NCI-H1105 treated with DMSO at 0.1 percent for 48 hours (cell line): ENCODE results near the gene ANKRD52.
"Not testable (repeated sequence)": the region's sequence is repeated elsewhere in the genome, so short reads cannot be mapped to it uniquely, and the experiment has no call there.

Source experiments
- DNase-seq: peaks from one replicate; lab custom pipeline; 2025; lab: John Stamatoyannopoulos, UW

The ANKRD52 gene

DNA sequence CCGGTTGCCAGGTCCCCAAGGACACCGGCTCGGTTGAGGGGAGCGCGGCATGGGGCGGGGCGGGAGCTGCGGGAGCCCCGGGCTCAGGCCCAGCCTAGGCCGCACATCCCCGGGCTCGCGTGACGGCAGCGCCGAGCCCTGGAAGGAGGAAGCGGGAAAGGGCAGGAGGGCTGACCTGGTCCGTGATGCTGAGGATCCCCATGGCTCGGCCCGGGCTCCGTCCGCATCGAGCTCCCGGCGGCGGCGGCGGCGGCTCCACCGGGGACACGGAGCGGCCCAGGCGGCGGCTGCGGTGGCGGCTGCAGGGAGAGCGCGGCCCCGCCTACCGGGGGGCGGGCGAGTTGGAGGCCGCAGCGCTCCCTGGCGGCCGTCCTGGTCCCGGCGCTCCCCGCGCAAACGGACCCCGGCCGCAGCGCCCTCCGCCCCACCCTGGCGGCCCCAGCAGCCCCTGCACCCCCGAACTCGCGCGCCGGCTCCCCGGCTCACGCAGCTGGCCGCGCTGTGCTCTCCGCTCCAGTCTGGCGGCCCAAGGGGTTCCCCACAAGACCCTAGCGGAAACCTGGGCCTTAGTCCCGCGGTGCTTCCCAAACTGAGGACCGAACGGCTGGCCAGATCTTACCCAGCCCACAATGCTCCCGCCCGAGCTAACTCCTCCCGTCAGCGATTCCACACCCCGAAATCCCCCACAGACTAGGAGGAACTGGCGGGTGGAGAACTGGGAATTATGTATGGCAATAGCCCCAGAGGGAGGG is at the start of gene ANKRD52:
ANKRD52 (minus strand) TSS at position 317 of the 752 bp plus-strand sequence; CDS start at position 202, 115 bp downstream.
- DNase-seq, result peak; percentile 48

DNA sequence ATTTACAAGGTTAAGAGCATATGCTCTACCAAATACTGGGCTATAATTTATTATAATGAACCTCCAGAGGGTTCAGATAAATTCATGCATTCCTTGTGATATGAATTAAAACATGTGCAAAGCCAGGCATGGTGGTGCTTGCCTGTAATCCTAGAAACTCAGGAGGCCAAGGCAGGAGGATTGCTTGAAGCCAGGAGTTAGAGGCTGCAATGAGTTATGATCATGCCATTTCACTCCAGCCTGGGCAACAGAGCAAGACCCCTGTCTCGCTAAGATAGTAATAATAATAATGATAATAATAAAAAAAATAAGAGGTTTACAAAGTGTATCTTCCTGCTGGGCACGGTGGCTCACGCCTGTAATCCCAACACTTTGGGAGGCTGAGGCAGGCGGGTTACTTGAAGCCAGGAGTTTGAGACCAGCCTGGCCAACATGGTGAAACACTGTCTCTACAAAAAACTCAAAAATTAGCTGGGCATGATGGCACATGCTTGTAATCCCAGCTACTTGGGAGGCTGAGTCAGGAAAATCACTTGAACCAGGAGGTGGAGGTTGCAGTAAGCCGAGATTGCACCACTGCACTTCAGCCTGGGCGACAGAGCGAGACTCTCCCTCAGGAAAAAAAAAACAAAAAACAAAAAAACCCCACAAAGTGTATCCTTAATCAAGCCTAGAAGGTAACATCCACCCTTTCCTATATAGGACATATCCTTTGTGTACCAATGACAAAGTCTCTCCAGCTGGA is 49.2 kb upstream of the ANKRD52 start:
- DNase-seq, result no peak

DNA sequence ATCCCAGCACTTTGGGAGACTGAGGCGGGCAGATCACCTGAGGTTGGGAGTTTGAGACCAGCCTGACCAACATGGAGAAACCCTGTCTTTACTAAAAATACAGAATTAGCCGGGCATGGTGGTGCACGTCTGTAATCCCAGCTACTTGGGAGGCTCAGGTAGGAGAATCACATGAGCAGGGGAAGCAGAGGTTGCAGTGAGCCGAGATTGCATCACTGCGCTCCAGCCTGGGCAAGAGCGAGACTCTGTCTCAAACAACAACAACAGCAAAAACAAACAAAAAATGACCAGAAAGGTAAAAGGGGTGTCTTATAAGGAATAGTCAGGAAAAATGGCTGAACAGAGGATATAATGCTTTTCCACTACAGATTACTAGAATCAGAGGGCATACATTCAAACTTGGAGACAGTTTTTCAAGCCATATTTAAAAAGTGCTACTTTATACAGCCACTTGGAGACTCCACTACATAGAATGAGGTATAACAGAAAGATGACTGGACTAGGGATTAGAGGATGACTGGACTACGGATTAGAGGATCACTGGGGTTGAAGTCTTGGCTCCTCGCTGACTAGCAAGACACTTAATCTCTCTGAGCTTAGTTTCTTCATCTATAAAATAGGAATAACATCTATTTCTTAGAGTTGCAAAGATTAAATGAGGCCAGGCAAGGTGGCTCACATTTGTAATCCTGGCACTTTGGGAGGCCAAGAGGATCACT is 46.8 kb upstream of the ANKRD52 start:
- DNase-seq, result no peak

- no peak for DNase-seq
These were observed 46.1 kb upstream of the ANKRD52 start for GRCh38 chr12:56304276-56304675.

DNA sequence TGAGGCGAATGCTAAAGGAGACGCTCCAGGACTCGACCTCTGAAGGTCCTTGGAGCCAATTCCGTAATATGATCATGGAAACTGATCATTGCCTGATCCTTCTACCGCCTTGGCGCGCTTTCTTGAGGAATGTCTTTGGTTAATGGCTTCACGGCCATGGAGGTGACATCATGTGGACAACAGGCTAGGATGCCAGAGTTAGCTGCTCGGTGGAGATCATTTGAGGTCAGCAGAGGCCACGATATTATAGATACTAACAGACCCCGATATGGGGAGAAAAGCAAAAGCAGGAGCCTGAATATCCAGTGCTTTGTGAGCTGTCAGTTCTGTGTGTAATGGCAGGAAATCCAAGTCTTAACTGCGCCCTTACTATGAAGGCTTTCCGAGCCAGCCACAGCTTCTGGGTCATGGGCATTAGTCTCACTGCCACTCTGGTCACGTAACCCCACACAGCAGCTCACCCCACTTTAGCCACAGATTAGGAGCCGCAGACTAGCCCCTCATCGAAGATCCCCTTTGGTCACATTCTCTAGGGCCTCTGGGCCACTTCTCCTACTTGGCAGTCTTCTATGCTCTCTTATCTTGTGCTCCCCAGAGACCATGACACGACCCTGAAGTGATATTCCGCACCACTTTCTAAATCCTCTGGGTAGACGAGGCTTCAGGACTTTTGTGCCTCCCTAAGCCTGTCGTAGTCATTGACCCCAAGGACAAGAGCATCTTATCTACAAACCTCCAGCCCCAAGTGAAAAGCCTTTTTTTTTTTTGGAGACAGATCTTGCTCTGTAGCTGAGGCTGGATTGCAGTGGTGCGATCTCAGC is 42.7 kb upstream of the ANKRD52 start:
- DNase-seq, result no peak

- peak; percentile 89 for DNase-seq
These were observed 41.9 kb upstream of the ANKRD52 start, which contains the start of gene CS for GRCh38 chr12:56299853-56300643. Gene CS (minus strand): TSS chr12:56300330. CDS start chr12:56300201, 129 bp downstream.

GRCh38 chr12:56299308-56299852 is 41.2 kb upstream of the ANKRD52 start:
- DNase-seq, result no peak

DNA sequence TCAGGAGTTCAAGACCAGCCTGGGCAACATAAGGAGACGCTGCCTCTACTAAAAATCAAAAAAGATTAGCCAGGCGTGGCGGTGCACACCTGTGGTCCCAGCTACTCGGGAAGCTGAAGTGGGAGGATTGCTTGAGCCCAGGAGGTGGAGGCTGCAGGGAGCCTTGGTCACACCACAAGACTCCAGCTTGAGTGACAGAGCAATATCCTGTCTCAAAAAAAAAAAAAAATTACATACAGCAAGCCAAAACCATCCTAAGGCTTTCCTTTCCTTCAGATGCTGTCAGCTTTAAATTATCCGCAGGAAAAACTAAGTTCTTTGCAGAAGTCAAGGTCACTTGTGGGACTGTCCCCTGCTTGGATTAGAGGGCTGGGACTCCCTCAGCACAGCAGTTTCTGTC is 40.6 kb upstream of the ANKRD52 start:
- no peak for DNase-seq

GRCh38 chr12:56297400-56297799 is 39.2 kb upstream of the ANKRD52 start:
- DNase-seq, result no peak

- no peak for DNase-seq
These were observed 38.1 kb upstream of the ANKRD52 start for GRCh38 chr12:56296295-56296694.

DNA sequence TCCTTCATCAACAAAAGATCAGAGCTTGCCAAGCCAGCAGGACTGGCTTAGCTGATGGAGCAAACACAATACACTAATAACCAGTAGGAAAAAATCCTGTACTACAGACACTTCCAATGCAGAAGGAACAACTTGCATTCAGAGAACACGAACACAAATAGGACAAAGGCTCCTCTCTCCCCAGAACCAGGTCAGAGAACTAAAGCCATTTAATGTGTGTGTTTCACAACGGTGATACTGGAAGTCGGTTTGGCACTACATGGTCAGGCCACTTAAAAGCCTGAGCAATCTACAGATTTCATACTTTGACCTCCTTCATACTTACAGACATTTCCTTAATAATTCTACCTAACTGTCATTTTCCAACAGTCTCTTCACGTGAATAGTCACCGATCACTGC is 35.6 kb upstream of the ANKRD52 start:
- DNase-seq, result no peak

DNA sequence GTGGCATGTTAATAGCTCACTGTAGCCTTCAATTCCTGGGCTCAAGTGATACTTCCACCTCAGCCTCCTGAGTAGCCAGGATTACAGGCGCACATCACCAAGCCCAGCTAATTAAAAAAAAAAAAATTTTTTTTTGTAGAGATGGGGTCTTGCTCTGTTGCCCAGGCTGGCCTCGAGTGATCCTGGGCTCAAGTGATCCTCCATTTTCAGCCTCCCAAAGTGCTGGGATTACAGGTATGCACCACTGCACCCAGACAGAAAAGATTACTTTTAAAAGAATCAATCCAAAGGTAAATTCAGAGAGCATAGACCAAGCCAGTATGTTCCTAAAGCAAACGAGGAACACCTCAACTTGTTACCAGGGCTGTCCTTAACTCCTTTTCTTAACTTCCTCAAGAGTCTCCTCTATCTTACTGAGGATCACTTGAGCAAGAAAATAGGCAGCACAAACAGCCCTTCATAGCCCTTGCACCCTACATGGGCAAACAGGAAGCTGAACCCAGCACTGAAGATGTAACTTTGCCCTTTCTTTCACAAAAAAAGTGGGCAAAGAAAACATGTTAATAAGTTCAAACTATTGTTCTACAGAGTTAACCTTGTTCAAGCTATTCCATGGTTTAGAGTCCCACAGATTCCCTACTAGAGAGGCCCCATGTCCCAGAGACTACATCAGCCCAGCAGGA is 30.7 kb upstream of the ANKRD52 start:
- no peak for DNase-seq

DNA sequence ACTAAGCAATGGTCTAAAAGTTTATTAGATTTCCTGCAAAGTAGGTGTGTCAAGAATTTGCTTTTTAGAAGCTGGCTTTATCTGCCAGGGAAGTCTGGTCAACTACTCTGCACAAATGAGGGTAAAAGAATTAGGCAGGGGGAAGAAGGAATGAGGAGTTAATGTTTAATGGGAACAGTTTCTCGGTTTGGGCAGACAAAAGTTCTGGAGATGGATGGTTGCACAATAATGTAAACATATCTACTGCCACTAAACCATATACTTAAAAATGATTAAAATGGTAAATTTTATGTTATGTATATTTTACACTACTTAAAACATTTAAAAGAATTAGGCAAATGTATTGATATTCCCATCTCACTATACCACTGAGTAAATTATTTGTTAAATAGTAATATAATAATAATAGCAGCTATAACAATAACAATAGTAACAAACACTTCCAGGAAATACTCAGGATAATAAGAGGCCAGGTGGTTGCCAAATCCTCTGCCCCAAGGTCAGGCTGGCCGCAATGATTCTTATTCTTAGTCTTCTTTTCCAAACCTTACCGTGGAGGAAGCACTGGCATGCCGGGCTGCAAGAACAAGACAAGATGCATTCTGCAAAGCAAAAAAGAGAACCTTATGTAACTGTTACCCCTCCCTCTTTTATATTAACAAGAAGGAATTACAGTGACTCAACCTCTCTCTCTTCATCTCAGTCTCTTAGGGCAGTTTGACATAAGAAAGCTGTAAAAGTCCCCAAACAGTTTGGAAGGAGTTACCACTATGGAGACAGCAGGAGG is 28.1 kb upstream of the ANKRD52 start:
- no peak for DNase-seq

DNA sequence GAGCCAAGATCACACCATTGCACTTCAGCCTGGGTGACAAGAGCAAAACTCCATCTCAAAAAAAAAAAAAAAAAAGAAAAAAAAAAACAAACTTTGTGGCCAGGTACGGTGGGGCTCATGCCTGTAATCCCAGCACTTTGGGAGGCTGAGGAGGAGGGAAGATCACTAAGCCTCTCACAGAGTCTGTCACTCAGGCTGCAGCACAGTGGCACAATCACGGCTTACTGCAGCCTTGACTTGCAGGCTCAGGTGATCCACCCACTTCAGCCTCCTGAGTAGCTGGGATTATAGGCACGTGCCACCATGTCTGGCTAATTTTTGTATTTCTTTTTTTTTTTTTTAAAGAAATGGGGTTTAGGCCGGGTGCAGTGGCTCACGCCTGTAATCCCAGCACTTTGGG is 26.1 kb upstream of the ANKRD52 start:
- not testable (repeated sequence) for DNase-seq

GRCh38 chr12:56282579-56282978 is 24.4 kb upstream of the ANKRD52 start:
- DNase-seq, result no peak

DNA sequence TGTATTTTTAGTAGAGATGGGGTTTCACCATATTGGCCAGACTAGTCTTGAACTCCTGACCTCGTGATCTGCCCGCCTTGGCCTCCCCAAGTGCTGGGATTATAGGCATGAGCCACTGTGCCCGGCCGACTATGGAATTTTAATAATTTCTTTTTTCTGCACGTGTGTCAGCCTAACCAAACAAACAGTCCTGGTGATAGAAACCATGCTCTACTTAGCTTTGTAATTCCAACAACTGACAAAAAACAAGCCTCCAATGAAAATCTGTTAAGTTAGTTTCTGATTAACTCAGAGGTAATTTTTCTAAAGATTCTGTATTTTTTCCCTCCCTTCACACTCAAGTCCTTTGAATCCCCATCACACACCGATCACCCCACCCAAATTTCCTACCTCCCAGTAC is 23.8 kb upstream of the ANKRD52 start:
- no peak for DNase-seq

DNA sequence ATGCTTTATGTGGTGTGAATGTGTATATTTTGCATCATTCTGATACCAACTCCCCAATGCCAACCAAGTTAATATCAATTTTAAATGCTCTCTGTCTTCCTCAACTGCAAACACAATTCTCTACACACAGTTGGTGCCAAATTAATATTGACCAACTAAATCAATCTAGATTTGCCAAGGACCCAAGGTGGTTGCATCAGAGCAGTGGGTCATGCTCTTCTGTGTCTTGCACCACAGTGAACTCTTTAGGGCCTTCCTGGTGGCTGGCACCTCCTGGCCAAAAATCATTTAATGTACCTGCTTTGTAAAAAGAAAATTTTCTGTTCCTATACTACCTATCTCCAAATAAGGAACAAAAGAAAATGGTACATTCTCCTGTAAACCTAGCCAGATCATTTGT is 22.7 kb upstream of the ANKRD52 start:
- no peak for DNase-seq

DNA sequence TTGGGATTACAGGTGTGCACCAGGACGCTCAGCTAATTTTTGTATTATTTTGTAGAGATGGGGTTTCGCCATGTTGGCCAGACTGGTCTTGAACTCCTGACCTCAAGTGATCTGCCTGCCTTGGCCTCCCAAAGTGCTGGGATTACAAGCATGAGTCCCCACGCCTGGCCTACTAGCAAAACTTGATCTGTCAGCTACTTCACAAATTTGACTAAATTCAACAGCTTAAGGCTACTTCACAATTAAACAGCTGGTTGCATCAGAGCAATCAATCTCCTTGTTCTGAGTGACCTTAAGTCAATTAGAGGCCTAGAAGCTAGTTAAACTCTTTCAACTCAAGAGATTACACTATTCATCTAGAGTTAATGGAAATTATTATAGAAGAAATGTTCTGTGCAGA is 20.7 kb upstream of the ANKRD52 start:
- DNase-seq, result no peak

GRCh38 chr12:56274299-56274698 is 16.1 kb upstream of the ANKRD52 start:
- DNase-seq, result no peak
